Measurements from ENCODE around the gene TUBA4A. TPM values are rescaled to one million over a fixed set of nuclear protein-coding genes. Genes with fewer than 3 reads are reported as not detected.

Gene TUBA4A
- total RNA-seq (2022; extraction: Qiagen RNA extraction): 250 to 308 TPM (median 286 TPM) in 5 replicates

GRCh38 chr2:219253753-219254589 is at the start of gene TUBA4A:
Gene TUBA4A, minus strand, starts transcription at chr2:219253918. Its CDS starts 60 bp downstream, at chr2:219253858.

GRCh38 chr2:219279151-219279915 is 25.6 kb upstream of the TUBA4A start, which contains the start of gene DNAJB2:
Gene DNAJB2, plus strand, starts transcription at chr2:219279366. Its CDS starts 468 bp downstream, at chr2:219279834.

GRCh38 chr2:219252900-219253752 is 592 bp downstream of the TUBA4A start, which contains the start of gene TUBA4B:
Gene TUBA4B, plus strand, starts transcription at chr2:219253243. Its CDS starts 165 bp downstream, at chr2:219253408.

GRCh38 chr2:219245148-219245898 is 8.4 kb downstream of the TUBA4A start, which contains the start of the genes GLB1L and STK16:
Gene GLB1L, minus strand, starts transcription at chr2:219245444. Its CDS starts 1,871 bp downstream, at chr2:219243573.
Gene STK16, plus strand, starts transcription at chr2:219245479. Its CDS starts 521 bp downstream, at chr2:219246000.

DNA sequence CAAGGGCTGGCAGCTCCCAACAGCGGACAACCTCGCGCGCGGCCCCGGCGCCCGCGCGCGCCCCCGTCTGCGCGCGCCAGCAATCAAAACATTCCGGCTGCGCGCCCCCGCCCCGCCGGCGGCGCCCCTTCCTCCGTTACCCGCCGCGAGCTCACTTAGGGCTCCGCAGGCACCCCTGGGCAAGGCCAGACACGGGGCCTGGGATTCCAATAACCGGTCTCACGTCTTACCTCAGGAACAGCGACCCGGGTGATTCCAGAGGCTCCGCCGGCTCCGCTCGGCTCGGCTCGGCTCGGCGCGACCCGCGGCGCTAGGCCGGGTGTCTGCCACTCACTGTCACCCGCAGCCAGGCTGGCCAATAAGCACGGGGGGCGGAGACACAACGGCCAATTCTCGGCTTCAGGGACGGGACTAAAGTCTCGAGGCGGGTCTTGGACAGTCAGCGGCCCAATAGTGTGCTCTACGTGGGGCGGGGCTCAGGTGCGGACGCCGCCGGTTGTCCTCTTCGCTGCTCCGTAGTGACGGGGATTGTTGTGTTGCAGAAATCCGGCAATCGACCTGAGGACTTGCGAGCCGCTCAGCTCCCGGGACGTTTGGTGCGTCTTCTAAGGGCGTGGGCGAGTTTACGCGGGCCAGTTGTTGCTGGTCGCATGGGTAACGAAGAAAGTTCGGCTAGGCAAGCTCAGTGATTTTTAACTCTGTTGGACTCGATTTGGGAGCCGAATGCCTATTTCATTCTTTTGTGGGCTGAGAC is 24.2 kb downstream of the TUBA4A start, which contains the start of the genes ANKZF1 and ATG9A:
ANKZF1 (plus strand) TSS at position 502 of the 754 bp plus-strand sequence. CDS start 452 bp downstream, outside the sequence.
ATG9A (minus strand) TSS at position 332 of the 754 bp plus-strand sequence. CDS start 1,612 bp downstream, outside the sequence.

DNA sequence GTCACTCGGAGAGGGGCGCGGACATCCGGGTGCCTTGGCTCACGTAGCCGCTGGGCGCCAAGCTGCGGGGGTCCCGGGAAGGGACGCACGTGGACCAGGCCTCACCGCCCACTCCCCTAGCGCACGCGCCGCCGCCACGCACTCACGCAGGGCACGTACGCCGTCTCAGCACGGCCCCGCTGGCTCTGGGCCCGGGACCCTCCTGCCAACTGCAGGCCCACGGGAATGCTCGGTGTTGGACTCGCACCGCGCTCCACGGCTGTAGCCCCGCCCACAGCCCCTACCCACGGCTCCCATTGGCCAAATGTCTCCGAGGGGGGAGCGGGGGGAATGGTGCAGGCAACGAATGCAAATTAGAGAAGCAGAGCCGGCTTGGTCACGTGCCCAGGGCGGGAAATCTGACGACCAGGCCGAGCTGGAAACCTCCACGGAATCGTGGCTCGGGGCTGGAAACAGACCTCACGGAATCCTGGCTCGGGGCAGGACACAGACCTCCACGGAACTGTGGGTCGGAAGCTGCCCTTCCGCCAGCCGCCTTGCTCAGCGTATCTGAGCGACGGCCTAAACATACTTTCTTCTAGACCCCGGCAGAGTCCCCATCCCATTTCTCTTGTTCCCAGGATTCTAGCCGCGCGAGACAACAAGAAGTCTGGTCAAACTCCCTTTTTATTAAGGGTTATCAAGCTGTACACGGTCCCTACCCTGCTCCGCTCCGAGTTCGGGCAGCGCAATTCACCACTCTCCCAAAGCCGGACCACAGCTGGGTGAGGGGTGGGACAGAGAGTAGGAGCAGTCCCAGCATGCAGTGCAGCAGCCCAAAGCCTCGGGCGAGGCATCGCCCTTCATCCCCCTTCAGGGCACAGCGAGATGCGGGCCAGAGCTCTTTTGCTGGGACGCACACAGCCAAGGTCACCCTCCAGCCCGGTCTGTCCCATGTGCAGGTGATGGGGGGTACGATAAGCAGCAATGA is 34.7 kb downstream of the TUBA4A start, which contains the start of gene ABCB6:
ABCB6 (minus strand) TSS at position 227 of the 970 bp plus-strand sequence. CDS start 285 bp downstream, outside the sequence.

DNA sequence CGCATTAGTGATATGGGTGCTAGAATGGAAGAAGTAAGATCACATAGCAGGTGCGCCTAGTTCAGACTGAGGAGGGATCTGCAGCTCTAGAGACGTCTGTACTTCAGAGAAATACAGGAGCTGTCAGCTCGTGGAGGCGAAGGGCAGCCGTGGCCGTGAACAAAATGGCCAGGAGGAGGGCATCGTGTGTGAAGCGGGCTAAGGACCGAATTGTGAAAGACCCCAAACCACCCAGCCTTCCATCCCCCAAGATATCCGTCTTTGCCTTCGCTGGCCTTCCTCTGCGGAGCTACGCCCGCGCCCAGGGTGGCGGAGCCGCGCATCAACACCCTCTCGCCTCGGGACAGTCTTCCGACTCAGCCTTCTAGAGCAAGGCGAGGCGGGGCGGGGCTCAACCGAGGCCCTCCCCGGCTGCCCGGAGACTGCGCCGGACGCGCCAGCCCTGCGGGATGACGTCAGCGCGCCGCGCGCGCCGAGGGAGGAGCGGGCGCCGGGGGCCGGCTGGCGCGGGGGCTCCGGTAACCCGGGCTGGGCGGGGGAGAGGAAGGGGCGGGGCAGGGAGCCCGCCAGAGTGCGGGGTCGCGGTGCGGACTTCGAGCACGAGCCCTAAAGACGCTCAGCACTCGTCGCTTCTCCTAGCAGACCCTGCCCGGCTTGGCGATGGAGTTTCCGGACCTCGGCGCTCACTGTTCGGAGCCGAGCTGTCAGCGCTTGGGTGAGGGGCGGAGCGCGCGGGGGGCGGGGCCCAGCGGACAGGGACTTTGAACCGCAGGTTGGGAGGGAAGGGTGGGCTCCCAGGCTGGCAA is 47.2 kb downstream of the TUBA4A start, which contains the start of gene ZFAND2B:
ZFAND2B (plus strand) TSS at position 455 of the 806 bp plus-strand sequence; CDS start at position 661, 206 bp downstream.

Other genes starting within 250 kb of the TUBA4A start
- gene CFAP65, start 212.4 kb downstream of the TUBA4A start, total RNA-seq (2022; extraction: Qiagen RNA extraction): 0.21 to 0.27 TPM (median 0.22 TPM) in 5 replicates
- 0.38 to 0.77 TPM (median 0.54 TPM) in 5 replicates for gene IHH, start 193.0 kb downstream of the TUBA4A start, total RNA-seq (2022; extraction: Qiagen RNA extraction)
- gene NHEJ1, start 93.1 kb downstream of the TUBA4A start, total RNA-seq (2022; extraction: Qiagen RNA extraction): 16.7 to 18.7 TPM (median 17.5 TPM) in 5 replicates
- gene SLC23A3, start 83.9 kb downstream of the TUBA4A start, total RNA-seq (2022; extraction: Qiagen RNA extraction): 0.45 to 0.75 TPM (median 0.55 TPM) in 5 replicates
- gene CNPPD1, start 77.0 kb downstream of the TUBA4A start, total RNA-seq (2022; extraction: Qiagen RNA extraction): 35.3 to 42.6 TPM (median 41.4 TPM) in 5 replicates
- 58.6 to 77.6 TPM (median 75.6 TPM) in 5 replicates for gene RETREG2, start 75.6 kb downstream of the TUBA4A start, total RNA-seq (2022; extraction: Qiagen RNA extraction)
- 12.3 to 20.7 TPM (median 19.3 TPM) in 5 replicates for gene ZFAND2B, start 47.1 kb downstream of the TUBA4A start, total RNA-seq (2022; extraction: Qiagen RNA extraction)
- gene ABCB6, start 35.0 kb downstream of the TUBA4A start, total RNA-seq (2022; extraction: Qiagen RNA extraction): 22.3 to 30.8 TPM (median 27.9 TPM) in 5 replicates
- 33.6 to 46.8 TPM (median 45.2 TPM) in 5 replicates for gene ATG9A, start 24.3 kb downstream of the TUBA4A start, total RNA-seq (2022; extraction: Qiagen RNA extraction)
- gene ANKZF1, start 24.1 kb downstream of the TUBA4A start, total RNA-seq (2022; extraction: Qiagen RNA extraction): 11.5 to 16.9 TPM (median 13.8 TPM) in 5 replicates
- gene GLB1L, start 8.5 kb downstream of the TUBA4A start, total RNA-seq (2022; extraction: Qiagen RNA extraction): 6.0 to 7.1 TPM (median 6.6 TPM) in 5 replicates
- 25.9 to 30.2 TPM (median 28.5 TPM) in 5 replicates for gene STK16, start 8.4 kb downstream of the TUBA4A start, total RNA-seq (2022; extraction: Qiagen RNA extraction)
- 0.12 to 0.20 TPM (median 0.16 TPM) in 3 of 5 replicates, not detected in the others for gene TUBA4B, start 675 bp downstream of the TUBA4A start, total RNA-seq (2022; extraction: Qiagen RNA extraction)
- gene DNAJB2, start 25.4 kb upstream of the TUBA4A start, total RNA-seq (2022; extraction: Qiagen RNA extraction): 29.5 to 38.9 TPM (median 35.6 TPM) in 5 replicates
- gene PTPRN, start 55.5 kb upstream of the TUBA4A start, total RNA-seq (2022; extraction: Qiagen RNA extraction): 0.97 to 1.8 TPM (median 1.4 TPM) in 5 replicates
- gene RESP18, start 78.8 kb upstream of the TUBA4A start, total RNA-seq (2022; extraction: Qiagen RNA extraction): not detected in 5 replicates
- 52.0 to 63.4 TPM (median 55.8 TPM) in 5 replicates for gene DNPEP, start 134.0 kb upstream of the TUBA4A start, total RNA-seq (2022; extraction: Qiagen RNA extraction)
- 0.38 to 0.47 TPM (median 0.45 TPM) in 5 replicates for gene DES, start 164.5 kb upstream of the TUBA4A start, total RNA-seq (2022; extraction: Qiagen RNA extraction)
- gene SPEG, start 180.9 kb upstream of the TUBA4A start, total RNA-seq (2022; extraction: Qiagen RNA extraction): 7.0 to 12.6 TPM (median 9.4 TPM) in 5 replicates
- gene GMPPA, start 245.0 kb upstream of the TUBA4A start, total RNA-seq (2022; extraction: Qiagen RNA extraction): 33.1 to 38.9 TPM (median 37.2 TPM) in 5 replicates